Stimulated activated CD8-positive, alpha-beta memory T cell treated with anti-CD3 and anti-CD28 coated beads, Interleukin-7, amount 100 ng/mL, for 4 hours (primary cell): Measurements from ENCODE around the gene WDR1.

Experiments
- DNase-seq, 2 donors: peaks; one replicate each; pipeline ENCODE4 v3.0.0-alpha.2; 2020; ENCODE audit warnings: low read depth in 2 of 2

Gene WDR1

GRCh38 chr4:10066670-10067651 lies 49.6 kb downstream of the WDR1 start:
- DNase-seq, result no peak

GRCh38 chr4:10066206-10066605 lies 50.4 kb downstream of the WDR1 start:
- DNase-seq, result no peak

GRCh38 chr4:10063544-10064300 lies 52.9 kb downstream of the WDR1 start:
- DNase-seq, result no peak

- no peak for DNase-seq
Observed at GRCh38 chr4:10061650-10062415, 54.8 kb downstream of the WDR1 start.

GRCh38 chr4:10058371-10058770 lies 58.2 kb downstream of the WDR1 start:
- no peak for DNase-seq

GRCh38 chr4:10057023-10057395 lies 59.6 kb downstream of the WDR1 start:
- DNase-seq, result no peak

GRCh38 chr4:10056334-10057022 lies 60.1 kb downstream of the WDR1 start:
- DNase-seq, result no peak

GRCh38 chr4:10055871-10056270 lies 60.7 kb downstream of the WDR1 start:
- no peak for DNase-seq

- no peak for DNase-seq
Observed at GRCh38 chr4:10054571-10055041, 62.0 kb downstream of the WDR1 start.

- DNase-seq, result no peak
Observed at GRCh38 chr4:10053635-10054453, 62.8 kb downstream of the WDR1 start.

GRCh38 chr4:10051517-10052135 lies 65.0 kb downstream of the WDR1 start:
- DNase-seq, result no peak

GRCh38 chr4:10050721-10051120 lies 65.9 kb downstream of the WDR1 start:
- no peak for DNase-seq

- DNase-seq, result no peak
Observed at GRCh38 chr4:10050261-10050661, 66.3 kb downstream of the WDR1 start.

- DNase-seq, result no peak
Observed at GRCh38 chr4:10048941-10049697, 67.5 kb downstream of the WDR1 start.

- no peak for DNase-seq
Observed at GRCh38 chr4:10047967-10048366, 68.6 kb downstream of the WDR1 start.

GRCh38 chr4:10046471-10046870 lies 70.1 kb downstream of the WDR1 start:
- no peak for DNase-seq

GRCh38 chr4:10045481-10045880 lies 71.1 kb downstream of the WDR1 start:
- DNase-seq, result no peak

GRCh38 chr4:10041036-10041435 lies 75.6 kb downstream of the WDR1 start:
- DNase-seq, result no peak
